Large intestine (tissue), 3 donors: ENCODE results near the gene NF1. TPM values are rescaled to one million over a fixed set of nuclear protein-coding genes. Genes with fewer than 3 reads are reported as not detected.
A peak's percentile ranks its signal among the peaks of the same experiment; 100 is the strongest.
"Not testable (repeated sequence)": the region's sequence is repeated elsewhere in the genome, so short reads cannot be mapped to it uniquely, and the experiment has no call there.

Source experiments
- DNase-seq, 2 donors: peaks; one replicate each; pipeline versions ENCODE4 v3.0.0 to v3.0.0-alpha.2; 2013
- H3K27ac ChIP-seq: one replicate; pipeline ENCODE4 v1.5.1; 2013; ENCODE audit warnings: low read length
- H3K27me3 ChIP-seq: 2 replicates; pipeline ENCODE4 v1.6.1; 2013; ENCODE audit warnings: low read length; ENCODE audit not compliant: control insufficient read depth, insufficient read depth
- H3K36me3 ChIP-seq: 2 replicates; pipeline ENCODE4 v1.6.1; 2013; ENCODE audit warnings: low read length; ENCODE audit not compliant: control insufficient read depth, insufficient read depth
- H3K4me1 ChIP-seq: one replicate; pipeline ENCODE4 v1.6.1; 2013; ENCODE audit warnings: low read length; ENCODE audit not compliant: control insufficient read depth, insufficient read depth
- H3K4me3 ChIP-seq: one replicate; pipeline ENCODE4 v1.5.1; 2013; ENCODE audit warnings: low read length
- H3K9me3 ChIP-seq: one replicate; pipeline ENCODE4 v1.6.1; 2013; ENCODE audit warnings: mild to moderate bottlenecking, low read depth, low read length, moderate library complexity; ENCODE audit not compliant: control insufficient read depth
- WGBS: methylation state at CpG from one replicate; pipeline ENCODE4 v1.1.5; 2013; ENCODE audit warnings: low lambda C conversion rate; ENCODE audit not compliant: insufficient coverage; 5-methylcytosine and 5-hydroxymethylcytosine counted together
- polyA plus RNA-seq: library from polyadenylated mRNA; unstranded; fragments of 120-200 nt; gene quantifications from one replicate; pipeline ENCODE4 v1.2.1, GENCODE V29; 2013

Gene NF1
- polyA plus RNA-seq, 1 donor: 25.9 TPM

DNA sequence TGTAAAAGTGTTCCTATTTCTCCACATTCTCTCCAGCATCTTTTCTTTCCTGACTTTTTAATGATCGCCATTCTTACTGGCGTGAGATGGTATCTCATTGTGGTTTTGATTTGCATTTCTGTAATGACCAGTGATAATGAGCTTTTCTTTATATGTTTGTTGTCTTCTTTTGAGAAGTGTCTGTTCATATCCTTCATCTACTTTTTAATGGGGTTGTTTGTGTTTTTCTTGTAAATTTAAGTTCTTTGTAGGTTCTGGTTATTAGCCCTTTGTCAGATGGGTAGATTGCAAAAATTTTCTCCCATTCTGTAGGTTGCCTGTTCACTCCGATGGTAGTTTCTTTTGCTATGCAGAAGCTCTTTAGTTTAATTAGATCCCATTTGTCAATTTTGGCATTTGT lies 81.4 kb downstream of the NF1 start:
- not testable (repeated sequence) for H3K27ac ChIP-seq, H3K4me3 ChIP-seq, DNase-seq, H3K36me3 ChIP-seq, H3K4me1 ChIP-seq, H3K27me3 ChIP-seq, H3K9me3 ChIP-seq
- no CpG with 5 or more reads among the region's 3 CpGs for WGBS

DNA sequence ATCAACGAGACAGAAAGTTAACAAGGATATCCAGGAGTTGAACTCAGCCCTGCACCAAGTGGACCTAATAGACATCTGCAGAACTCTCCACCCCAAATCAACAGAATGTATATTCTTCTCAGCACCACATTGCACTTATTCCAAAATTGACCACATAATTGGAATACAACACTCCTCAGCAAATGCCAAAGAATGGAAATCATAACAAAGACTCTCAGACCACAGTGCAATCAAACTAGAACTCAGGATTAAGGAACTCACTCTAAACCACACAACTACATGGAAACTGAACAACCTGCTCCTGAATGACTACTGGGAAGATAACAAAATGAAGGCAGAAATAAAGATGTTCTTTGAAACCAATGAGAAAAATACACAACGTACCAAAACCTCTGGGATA lies 84.2 kb downstream of the NF1 start:
- no CpG with 5 or more reads among the region's 2 CpGs for WGBS
- H3K27me3 ChIP-seq, H3K4me1 ChIP-seq, H3K4me3 ChIP-seq, H3K27ac ChIP-seq, DNase-seq, H3K9me3 ChIP-seq, H3K36me3 ChIP-seq: not testable (repeated sequence)

DNA sequence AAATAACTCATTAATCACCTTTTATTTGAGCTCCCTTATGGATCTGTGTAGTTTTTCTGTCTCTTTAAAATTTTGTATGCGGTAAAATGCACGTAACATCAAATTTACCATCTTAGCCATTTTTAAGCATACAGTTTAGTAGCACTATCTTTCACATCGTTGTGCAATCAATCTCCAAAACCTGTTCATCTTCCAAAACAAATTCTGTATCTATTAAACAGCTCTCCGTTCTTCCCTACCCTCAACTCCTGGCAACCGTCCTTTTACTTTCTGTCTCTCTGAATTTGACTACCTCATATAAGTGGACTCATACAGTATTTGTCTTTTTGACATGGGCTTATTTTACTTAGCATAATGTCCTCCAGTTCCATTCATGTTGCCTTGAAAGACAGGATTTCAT lies 100.5 kb downstream of the NF1 start:
- H3K4me1 ChIP-seq: no peaks in the 10 kb centered on the region
- no peak overlapping the region for H3K4me3 ChIP-seq
- no peaks in the 10 kb centered on the region for H3K36me3 ChIP-seq
- DNase-seq: no peak
- H3K27me3 ChIP-seq: no peaks in the 10 kb centered on the region
- H3K9me3 ChIP-seq: no peaks in the 10 kb centered on the region
- 100% methylated on average over 5 of the region's 5 CpGs for WGBS
- H3K27ac ChIP-seq: no peak overlapping the region

DNA sequence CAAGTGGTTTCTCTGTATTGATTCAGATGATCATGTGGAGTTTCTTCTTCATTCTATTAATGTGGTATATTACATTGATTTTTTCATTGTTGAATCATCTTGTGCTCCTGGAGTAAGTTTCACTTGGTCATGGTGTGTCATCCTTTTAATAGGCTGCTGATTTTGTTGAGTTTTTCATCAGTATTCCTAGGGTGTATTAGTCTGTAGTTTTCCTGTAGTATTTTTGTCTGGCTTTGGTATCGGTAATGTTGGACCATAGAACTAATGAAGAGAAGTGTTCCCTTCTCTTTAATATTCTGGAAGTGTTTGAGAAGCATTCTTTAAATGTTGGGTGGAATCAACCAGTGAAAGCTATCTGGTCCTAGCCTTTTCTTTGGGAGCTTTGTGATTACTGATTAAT lies 103.2 kb downstream of the NF1 start:
- Histone ChIP-seq H3K27me3 (no peaks in the 10 kb centered on the region), H3K36me3 (peaks cover 2% of the 10 kb centered on the region), H3K4me3 (no peak overlapping the region), H3K4me1 (no peaks in the 10 kb centered on the region), H3K27ac (no peak overlapping the region), H3K9me3 (no peaks in the 10 kb centered on the region)
- no peak for DNase-seq
- no CpG with 5 or more reads among the region's 1 CpG for WGBS

DNA sequence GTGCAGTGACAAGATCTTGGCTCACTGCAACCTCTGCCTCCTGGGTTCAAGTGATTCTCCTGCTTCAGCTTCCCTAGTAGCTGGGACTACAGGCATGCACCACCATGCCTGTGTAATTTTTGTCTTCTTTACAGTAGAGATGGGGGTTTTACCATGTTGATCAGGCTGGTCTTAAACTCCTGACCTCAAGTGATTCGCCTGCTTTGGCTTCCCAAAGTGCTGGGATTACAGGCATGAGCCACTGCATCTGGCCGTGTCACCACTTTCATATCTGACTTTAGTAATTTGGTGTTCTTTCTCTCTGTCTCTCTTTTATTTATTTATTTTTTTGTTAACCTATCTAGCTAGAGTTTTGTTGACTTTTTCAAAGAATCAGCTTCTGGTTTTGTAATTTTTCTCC lies 103.9 kb downstream of the NF1 start:
- H3K36me3 ChIP-seq, H3K4me1 ChIP-seq, H3K9me3 ChIP-seq, H3K4me3 ChIP-seq, H3K27me3 ChIP-seq, DNase-seq, H3K27ac ChIP-seq: not testable (repeated sequence)
- 100% methylated on average over 1 of the region's 2 CpGs for WGBS

DNA sequence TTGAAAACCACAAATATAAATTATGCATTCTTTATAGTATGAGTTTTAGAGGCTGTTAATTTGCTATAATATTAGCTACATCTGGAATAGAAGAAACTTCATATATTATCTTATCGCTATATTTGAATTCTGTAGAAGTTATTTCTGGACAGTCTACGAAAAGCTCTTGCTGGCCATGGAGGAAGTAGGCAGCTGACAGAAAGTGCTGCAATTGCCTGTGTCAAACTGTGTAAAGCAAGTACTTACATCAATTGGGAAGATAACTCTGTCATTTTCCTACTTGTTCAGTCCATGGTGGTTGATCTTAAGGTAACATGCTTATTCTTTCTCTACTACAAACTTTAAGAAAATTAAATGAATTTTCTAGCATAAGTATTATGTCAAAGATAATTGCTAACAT lies 105.5 kb downstream of the NF1 start:
- H3K36me3 ChIP-seq: peaks cover 3% of the 10 kb centered on the region
- no peaks in the 10 kb centered on the region for H3K9me3 ChIP-seq
- no peak for DNase-seq
- H3K4me1 ChIP-seq: no peaks in the 10 kb centered on the region
- no peak overlapping the region for H3K4me3 ChIP-seq
- no peak overlapping the region for H3K27ac ChIP-seq
- no CpG with 5 or more reads among the region's 2 CpGs for WGBS
- no peaks in the 10 kb centered on the region for H3K27me3 ChIP-seq

DNA sequence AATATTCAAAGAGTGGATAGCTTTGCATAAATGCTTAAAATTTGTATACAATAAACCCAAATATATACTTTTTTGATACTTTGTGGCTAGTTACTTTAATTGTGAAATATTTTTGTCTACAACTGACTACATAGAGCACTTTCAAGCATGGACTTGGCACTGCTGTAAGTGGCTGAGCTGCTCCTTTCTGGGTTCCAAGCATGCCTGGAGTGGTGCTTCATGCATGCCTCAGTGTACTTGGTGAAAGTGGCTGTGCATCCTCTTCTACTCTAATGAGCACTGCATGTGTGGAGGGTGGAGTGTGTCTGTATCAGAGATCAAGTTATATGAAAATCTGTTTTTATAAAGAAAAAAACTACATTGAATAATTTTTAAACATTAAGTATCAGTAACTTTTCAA lies 108.2 kb downstream of the NF1 start:
- Histone ChIP-seq H3K4me3 (no peak overlapping the region), H3K27me3 (no peaks in the 10 kb centered on the region), H3K36me3 (peaks cover 8% of the 10 kb centered on the region), H3K4me1 (no peaks in the 10 kb centered on the region), H3K9me3 (no peaks in the 10 kb centered on the region), H3K27ac (no peak overlapping the region)
- no peak for DNase-seq

DNA sequence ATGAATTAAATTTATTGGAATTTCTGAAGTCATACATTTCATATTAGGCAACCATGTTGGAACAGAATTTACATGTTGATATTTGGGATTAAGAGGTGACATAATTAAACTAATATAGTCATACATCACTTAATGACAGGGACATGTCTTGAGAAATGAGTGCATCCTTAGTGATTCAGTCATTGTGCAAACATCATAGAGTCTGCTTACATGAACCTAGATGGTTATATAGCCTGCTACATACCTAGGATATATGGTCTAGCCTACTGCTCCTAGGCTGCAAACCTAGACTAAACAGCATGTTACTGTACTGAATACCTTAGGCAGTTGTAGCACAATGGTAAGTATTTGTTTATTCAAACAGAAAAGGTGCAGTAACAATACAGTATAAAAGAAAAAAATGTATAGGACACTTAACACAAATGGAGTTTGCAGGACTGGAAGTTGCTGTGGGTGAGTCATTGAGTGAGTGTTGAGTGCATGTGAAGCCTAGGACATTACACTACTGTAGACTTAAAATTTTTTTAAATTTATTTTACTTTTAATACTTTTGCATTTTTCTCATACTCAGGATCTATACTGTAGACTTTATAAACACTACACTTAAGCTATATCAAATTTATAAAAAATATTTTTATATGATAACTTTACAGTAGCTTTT lies 116.7 kb downstream of the NF1 start:
- Histone ChIP-seq H3K27me3 (no peaks in the 10 kb centered on the region), H3K4me1 (no peaks in the 10 kb centered on the region), H3K27ac (no peak overlapping the region), H3K4me3 (no peak overlapping the region), H3K9me3 (no peaks in the 10 kb centered on the region), H3K36me3 (peaks cover 8% of the 10 kb centered on the region)
- DNase-seq: no peak

DNA sequence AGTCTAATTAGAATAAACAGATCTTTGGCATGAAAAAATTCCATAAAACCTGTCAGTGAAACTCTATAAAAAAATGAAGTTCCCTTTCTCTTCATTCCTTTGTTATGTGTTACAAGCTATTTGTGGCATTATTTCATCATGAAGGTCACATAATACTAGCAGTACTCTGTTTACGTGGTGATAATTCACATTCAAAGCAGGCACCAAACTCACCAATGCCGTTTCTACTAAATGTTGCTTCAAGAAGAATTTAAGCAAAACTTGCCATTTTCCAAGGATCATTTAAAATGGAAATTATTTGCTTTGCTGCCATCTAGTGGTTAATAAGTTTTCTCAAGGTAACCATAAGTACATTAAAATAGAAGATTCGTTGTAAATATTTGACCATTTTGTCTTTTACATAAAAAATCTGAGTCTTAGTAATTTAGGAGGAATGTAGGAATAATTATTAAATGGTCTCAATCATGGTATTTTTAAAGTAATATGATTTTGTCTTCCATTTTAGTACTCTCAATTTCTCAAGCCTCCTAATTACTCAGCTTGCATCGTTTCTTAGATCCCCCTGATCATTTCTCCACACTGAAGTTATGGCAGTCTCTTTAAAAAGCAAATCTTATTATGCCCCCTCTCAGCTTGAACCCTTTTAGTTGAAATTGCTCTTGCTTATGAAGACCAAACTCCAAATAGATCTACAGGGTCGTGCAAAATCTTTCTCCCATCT lies 121.4 kb downstream of the NF1 start:
- Histone ChIP-seq H3K27me3 (no peaks in the 10 kb centered on the region), H3K4me3 (no peak overlapping the region), H3K9me3 (no peaks in the 10 kb centered on the region), H3K36me3 (peaks cover 7% of the 10 kb centered on the region), H3K4me1 (no peaks in the 10 kb centered on the region), H3K27ac (no peak overlapping the region)
- WGBS: 59% methylated on average over 4 of the region's 5 CpGs
- peak; percentile 4 to 21 for DNase-seq

DNA sequence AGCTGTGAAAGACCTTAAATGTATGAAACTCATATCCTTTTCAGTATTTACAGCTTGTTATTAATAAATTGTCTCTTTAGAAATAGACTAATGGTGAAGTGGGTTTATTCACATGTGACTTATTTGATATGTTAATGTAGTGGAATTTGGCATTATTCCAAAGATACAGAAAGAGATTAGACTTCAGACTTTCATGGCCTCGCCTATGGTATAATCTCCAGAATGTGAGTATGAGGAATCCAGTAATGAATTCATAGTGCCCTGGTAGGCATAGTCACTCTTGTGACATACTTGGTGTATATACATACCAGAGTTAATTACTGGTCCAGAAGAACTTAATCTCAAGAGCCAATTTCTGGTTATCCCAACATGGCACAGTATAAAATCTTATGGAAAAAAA lies 129.6 kb downstream of the NF1 start:
- Histone ChIP-seq H3K4me3 (no peak overlapping the region), H3K27ac (no peak overlapping the region), H3K36me3 (peaks cover 15% of the 10 kb centered on the region), H3K27me3 (no peaks in the 10 kb centered on the region), H3K9me3 (no peaks in the 10 kb centered on the region), H3K4me1 (no peaks in the 10 kb centered on the region)
- WGBS: no CpG with 5 or more reads among the region's 1 CpG
- DNase-seq: no peak

DNA sequence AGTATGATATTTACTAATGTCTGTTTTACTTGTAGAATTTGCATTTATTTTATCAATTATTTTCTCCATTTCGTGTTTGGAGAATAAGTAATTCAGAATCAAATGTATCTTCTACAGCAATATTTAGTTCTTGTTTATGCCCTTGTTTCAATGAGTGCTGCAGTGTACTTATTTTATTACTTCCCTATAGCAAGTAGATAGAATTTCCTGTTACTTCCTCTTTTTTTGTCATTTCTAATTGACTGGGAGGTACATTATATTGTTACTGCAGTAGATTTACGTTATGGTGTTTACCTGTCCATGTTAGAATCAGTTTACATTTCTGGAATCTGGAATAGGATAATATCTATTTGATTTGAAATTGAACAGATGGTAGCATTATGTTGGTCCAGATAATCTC lies 131.1 kb downstream of the NF1 start:
- H3K36me3 ChIP-seq: peaks cover 26% of the 10 kb centered on the region
- no peaks in the 10 kb centered on the region for H3K27me3 ChIP-seq
- no peak for DNase-seq
- H3K9me3 ChIP-seq: no peaks in the 10 kb centered on the region
- H3K27ac ChIP-seq: no peak overlapping the region
- H3K4me3 ChIP-seq: no peak overlapping the region
- WGBS: 80% methylated on average over 1 of the region's 2 CpGs
- no peaks in the 10 kb centered on the region for H3K4me1 ChIP-seq
